Brain microvascular endothelial cell (primary cell): ENCODE data around the gene MDM4.

ENCODE experiments used
- DNase-seq: peaks from one replicate; pipeline ENCODE4 v3.0.0-alpha.2; 2020
- H3K27ac ChIP-seq: fragments of 250-450 bp; sonication (Bioruptor Pico); 2 replicates; pipeline ENCODE4 v1.5.1; 2020; ENCODE audit warnings: mild to moderate bottlenecking, moderate library complexity
- H3K27me3 ChIP-seq: fragments of 250-450 bp; sonication (Bioruptor Pico); replicated peaks from 2 replicates; pipeline ENCODE4 v1.5.1; 2020; ENCODE audit warnings: mild to moderate bottlenecking
- H3K36me3 ChIP-seq: fragments of 250-450 bp; sonication (Bioruptor Pico); replicated peaks from 2 replicates; pipeline ENCODE4 v1.5.1; 2020; ENCODE audit warnings: mild to moderate bottlenecking
- H3K4me3 ChIP-seq: 2 replicates; pipeline ENCODE4 v1.5.1; 2011; ENCODE audit warnings: low read depth, mild to moderate bottlenecking, control low read depth, low read length, moderate library complexity
- in situ Hi-C: cut with HindIII; loops from 2 replicates; pipeline ENCODE4 v1.10.0; 2017; ENCODE audit warnings: low sequenced_read_pairs, low pct_ligation_motif_present
- TF ChIP-seq, protein P1 (sequence below): IDR thresholded peaks from 2 replicates; pipeline ENCODE4 v1.5.1; 2011; ENCODE audit warnings: low read depth, mild to moderate bottlenecking, moderate library complexity, low read length, control low read depth, inconsistent platforms; ENCODE audit errors: missing control alignments

The MDM4 gene

DNA sequence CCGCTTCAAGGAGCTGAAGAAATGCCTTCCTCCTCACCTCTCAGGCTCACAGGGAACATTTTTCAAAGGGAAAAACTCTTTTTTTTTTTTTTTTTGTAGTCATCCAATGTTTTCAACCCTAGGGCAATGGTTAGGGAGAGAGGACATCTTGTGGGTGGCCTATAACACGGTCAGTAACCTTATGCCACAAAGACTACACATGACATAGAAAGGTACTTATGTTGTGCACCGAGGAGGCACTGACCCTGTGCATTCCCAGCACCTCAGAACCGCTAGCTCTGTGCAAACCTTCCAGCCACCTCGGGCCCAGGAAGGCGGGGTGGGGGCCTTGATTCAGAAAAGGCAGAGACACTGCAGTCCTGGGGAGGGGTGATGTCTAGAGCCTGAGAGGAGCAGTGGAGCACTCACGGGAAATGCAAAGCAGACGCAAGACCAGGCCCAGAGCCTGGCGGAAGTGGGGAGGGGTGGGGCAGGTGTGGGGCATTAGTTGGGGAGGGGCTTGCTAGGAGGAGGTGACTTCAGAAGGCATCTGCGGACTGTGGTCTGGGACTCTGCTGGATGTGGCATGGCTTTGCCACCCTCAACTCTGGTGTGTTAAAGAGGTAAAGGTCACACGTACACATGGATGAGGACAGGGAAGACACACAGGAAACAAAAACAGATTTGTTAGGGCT lies 68.6 kb downstream of the MDM4 start:
- H3K36me3 ChIP-seq: no peaks in the 10 kb centered on the region
- in situ Hi-C loops: no loop called here
- DNase-seq: no peak
- no peaks in the 10 kb centered on the region for H3K27me3 ChIP-seq
- TF ChIP-seq, protein P1, sequence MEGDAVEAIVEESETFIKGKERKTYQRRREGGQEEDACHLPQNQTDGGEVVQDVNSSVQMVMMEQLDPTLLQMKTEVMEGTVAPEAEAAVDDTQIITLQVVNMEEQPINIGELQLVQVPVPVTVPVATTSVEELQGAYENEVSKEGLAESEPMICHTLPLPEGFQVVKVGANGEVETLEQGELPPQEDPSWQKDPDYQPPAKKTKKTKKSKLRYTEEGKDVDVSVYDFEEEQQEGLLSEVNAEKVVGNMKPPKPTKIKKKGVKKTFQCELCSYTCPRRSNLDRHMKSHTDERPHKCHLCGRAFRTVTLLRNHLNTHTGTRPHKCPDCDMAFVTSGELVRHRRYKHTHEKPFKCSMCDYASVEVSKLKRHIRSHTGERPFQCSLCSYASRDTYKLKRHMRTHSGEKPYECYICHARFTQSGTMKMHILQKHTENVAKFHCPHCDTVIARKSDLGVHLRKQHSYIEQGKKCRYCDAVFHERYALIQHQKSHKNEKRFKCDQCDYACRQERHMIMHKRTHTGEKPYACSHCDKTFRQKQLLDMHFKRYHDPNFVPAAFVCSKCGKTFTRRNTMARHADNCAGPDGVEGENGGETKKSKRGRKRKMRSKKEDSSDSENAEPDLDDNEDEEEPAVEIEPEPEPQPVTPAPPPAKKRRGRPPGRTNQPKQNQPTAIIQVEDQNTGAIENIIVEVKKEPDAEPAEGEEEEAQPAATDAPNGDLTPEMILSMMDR: no peak
- H3K27ac ChIP-seq: no peak overlapping the region
- H3K4me3 ChIP-seq: no peak overlapping the region

DNA sequence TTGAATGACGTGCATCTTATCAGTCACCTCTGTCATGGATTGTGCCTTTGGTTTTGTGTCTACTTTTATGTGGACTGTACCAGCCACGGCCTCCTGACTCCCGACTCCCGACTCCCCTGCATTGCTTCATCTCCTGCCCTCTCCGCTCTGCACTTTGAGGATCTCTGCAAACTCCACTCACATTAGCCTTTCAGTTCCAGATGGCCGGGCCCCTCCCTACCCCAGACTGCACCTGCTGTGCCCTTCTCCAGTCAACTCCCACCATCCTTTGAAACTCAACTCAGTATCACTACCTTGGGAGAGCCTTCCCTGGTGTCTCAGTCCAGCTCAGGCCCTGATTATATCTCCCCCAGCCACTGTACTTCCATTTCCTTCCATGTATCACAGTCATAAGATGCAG lies 71.4 kb downstream of the MDM4 start:
- no peak overlapping the region for H3K4me3 ChIP-seq
- TF ChIP-seq, protein P1: no peak
- DNase-seq: no peak
- no peaks in the 10 kb centered on the region for H3K27me3 ChIP-seq
- no peak overlapping the region for H3K27ac ChIP-seq
- in situ Hi-C loops: no loop called here
- H3K36me3 ChIP-seq: no peaks in the 10 kb centered on the region

DNA sequence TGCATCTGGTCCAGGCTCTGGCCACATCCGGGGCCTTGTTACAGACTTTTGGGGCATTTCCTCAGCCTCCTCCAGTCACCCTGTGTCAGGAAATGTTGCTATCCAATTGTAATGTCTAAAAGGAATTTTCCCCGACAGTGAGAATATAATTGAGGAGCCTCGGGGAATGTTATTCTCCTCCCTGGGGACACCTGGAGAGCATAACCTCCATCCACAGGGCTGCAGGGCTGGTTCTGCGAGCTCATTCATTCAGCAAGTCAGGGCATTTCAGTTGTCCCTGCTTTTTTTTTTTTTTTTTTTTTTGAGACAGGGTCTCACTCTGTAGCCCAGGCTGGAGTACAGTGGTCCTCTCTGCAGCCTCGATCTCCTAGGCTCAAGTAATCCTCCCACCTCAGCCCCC lies 72.6 kb downstream of the MDM4 start:
- no peak overlapping the region for H3K27ac ChIP-seq

DNA sequence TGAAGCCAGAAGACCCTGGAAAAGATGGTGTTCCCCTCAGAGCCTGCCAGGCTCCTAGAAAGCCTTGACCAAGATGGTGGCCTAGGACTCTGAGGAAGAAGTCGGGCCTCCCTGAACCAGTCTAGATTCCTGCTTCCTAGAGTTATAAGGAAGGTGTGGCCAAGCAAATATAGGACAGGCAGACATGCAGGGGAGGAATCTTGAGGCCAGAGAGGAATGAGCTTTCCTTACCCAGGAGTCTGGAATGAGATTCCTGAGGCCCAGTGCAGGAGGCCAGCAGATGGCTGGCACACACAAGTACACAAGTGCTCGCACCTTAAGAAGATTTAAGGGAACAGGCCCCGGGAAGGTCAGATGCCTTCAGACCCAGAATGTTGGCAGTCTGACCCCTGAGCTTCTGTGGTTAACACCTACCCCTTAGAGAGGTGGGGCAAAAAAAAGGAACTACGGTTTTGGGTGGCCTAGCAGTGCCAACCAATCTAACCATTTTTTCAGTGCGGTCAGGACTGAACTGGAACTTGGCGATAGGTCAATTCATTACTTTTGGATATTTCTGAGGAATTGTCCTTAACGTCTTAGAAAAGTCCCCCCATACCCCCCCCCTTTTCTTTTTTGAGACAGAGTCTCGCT lies 73.3 kb downstream of the MDM4 start:
- Histone ChIP-seq H3K27ac (no peak overlapping the region), H3K27me3 (no peaks in the 10 kb centered on the region), H3K36me3 (no peaks in the 10 kb centered on the region), H3K4me3 (no peak overlapping the region)
- DNase-seq: no peak
- TF ChIP-seq, protein P1: no peak
- in situ Hi-C loops: no loop called here

More for the DNA sequence above, 72.6 kb downstream of the MDM4 start:
- in situ Hi-C loops: no loop called here
- Histone ChIP-seq H3K27me3 (no peaks in the 10 kb centered on the region), H3K36me3 (no peaks in the 10 kb centered on the region), H3K4me3 (no peak overlapping the region)
- DNase-seq: no peak
- TF ChIP-seq, protein P1: no peak

DNA sequence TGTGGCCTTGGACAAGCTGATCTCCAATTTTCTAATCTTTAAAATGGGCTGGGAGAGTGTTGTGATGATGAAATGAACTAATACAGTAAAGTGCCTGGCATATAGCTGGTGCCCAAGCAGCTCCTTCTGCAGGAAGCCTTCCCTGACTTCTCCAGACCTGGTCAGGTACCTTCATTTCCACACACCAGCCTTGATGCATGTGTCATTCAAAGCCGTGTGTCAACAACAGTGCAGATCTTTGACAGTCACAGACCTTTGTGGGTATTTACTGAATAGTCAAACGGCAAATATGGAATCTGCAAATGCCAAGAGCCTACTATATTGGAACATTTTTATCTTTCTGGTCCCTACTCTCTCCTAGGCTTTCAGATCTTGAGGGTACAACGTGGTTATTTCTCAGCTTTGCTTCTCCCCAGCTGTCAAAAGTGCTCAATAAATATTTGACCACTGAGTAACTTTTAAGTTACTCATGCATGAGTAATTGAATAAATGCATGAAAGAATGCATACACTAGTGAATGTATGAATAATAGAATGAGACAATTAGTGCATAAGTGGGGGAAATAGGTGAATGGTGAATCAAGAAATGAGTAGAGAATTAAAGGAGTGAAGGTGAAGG lies 75.4 kb downstream of the MDM4 start:
- Histone ChIP-seq H3K27me3 (no peaks in the 10 kb centered on the region), H3K36me3 (no peaks in the 10 kb centered on the region), H3K4me3 (no peak overlapping the region), H3K27ac (no peak overlapping the region)
- peak; percentile 23 for DNase-seq
- TF ChIP-seq, protein P1: no peak
- in situ Hi-C loops: no loop called here
